ENCODE data around the gene CCDC116.
"Not testable (repeated sequence)": the region's sequence is repeated elsewhere in the genome, so short reads cannot be mapped to it uniquely, and the experiment has no call there.

- TF ChIP-seq ARNTL (CRISPR knock-in tag; IDR thresholded peaks at IDR 0.05; ENCODE audit: borderline replicate concordance, low read depth); ZC3H10 (CRISPR knock-in tag; IDR thresholded peaks at IDR 0.05); OSR1 (CRISPR knock-in tag; IDR thresholded peaks at IDR 0.05); PPARA (CRISPR knock-in tag; IDR thresholded peaks at IDR 0.05; ENCODE audit: borderline replicate concordance); ISL1 (CRISPR knock-in tag; IDR thresholded peaks at IDR 0.05); BACH2 (CRISPR knock-in tag; IDR thresholded peaks at IDR 0.05; ENCODE audit: borderline replicate concordance); SNAI2 (CRISPR knock-in tag; IDR thresholded peaks at IDR 0.05): not testable (repeated sequence)
These were observed 4.9 kb downstream of the CCDC116 start for GRCh38 chr22:21637450-21637849.
